HG03521 (cell line): Measurements from ENCODE around the gene ZNF556.
"Not testable (repeated sequence)": the region's sequence is repeated elsewhere in the genome, so short reads cannot be mapped to it uniquely, and the experiment has no call there.

Experiments used
- ATAC-seq: cut with Tn5 transposase; IDR thresholded peaks from one replicate; pipeline ENCODE4 v1.9.1; 2021; ENCODE audit warnings: mild to moderate bottlenecking, moderate library complexity; ENCODE audit not compliant: unreplicated experiment

ZNF556 gene

GRCh38 chr19:2853015-2853606, 14.0 kb upstream of the ZNF556 start:
- no peak for ATAC-seq

GRCh38 chr19:2854849-2855248, 12.3 kb upstream of the ZNF556 start:
- ATAC-seq, result no peak

GRCh38 chr19:2856457-2857050, 10.6 kb upstream of the ZNF556 start:
- ATAC-seq, result no peak

- ATAC-seq, result no peak
Measured at GRCh38 chr19:2858864-2859263, 8.3 kb upstream of the ZNF556 start.

- ATAC-seq, result no peak
Measured at GRCh38 chr19:2863816-2864215, 3.3 kb upstream of the ZNF556 start.

GRCh38 chr19:2865334-2866100, 1.6 kb upstream of the ZNF556 start:
- ATAC-seq, result no peak

GRCh38 chr19:2866495-2867024, 575 bp upstream of the ZNF556 start:
- no peak for ATAC-seq

GRCh38 chr19:2869618-2870017, 2.5 kb downstream of the ZNF556 start:
- ATAC-seq, result no peak

- not testable (repeated sequence) for ATAC-seq
Measured at GRCh38 chr19:2872175-2872574, 5.0 kb downstream of the ZNF556 start.

GRCh38 chr19:2877398-2878331, 10.5 kb downstream of the ZNF556 start:
- no peak for ATAC-seq

GRCh38 chr19:2883686-2884439, 16.7 kb downstream of the ZNF556 start:
- ATAC-seq, result no peak

- ATAC-seq, result no peak
Measured at GRCh38 chr19:2885736-2886135, 18.6 kb downstream of the ZNF556 start.

GRCh38 chr19:2887391-2887914, 20.3 kb downstream of the ZNF556 start:
- no peak for ATAC-seq

GRCh38 chr19:2888731-2889224, 21.6 kb downstream of the ZNF556 start:
- ATAC-seq, result no peak

GRCh38 chr19:2890531-2890930, 23.4 kb downstream of the ZNF556 start:
- not testable (repeated sequence) for ATAC-seq

- ATAC-seq, result no peak
Measured at GRCh38 chr19:2896694-2897093, 29.6 kb downstream of the ZNF556 start.

GRCh38 chr19:2900296-2901252, 33.4 kb downstream of the ZNF556 start, which contains the start of gene ZNF57:
TSS of gene ZNF57 (plus strand) at chr19:2900928. CDS start at chr19:2901046, 118 bp downstream.
- ATAC-seq, result peak; percentile 92

GRCh38 chr19:2902590-2903218, 35.6 kb downstream of the ZNF556 start:
- no peak for ATAC-seq
